B cell (primary cell): Measurements from ENCODE around the gene SFXN4. TPM values are rescaled to one million over a fixed set of nuclear protein-coding genes. Genes with fewer than 3 reads are reported as not detected.

ENCODE experiments used
- ATAC-seq: fragments of 200-7000 bp; cut with Tn5 transposase; one replicate; pipeline ENCODE4 v1.10.0; 2021; ENCODE audit warnings: low read depth, mild to moderate bottlenecking, moderate number of reproducible peaks, moderate library complexity
- CTCF ChIA-PET: fragments of 350-600 bp; sonication (Branson Sonifier 250); formaldehyde crosslinking; loops from one replicate; lab custom pipeline; 2021; ENCODE audit warnings: antibody characterized with exemption, inconsistent platforms; lab: Charles Lee
- POLR2A ChIA-PET: fragments of 350-600 bp; sonication (Branson Sonifier 250); formaldehyde crosslinking; loops from one replicate; lab custom pipeline; 2021; ENCODE audit warnings: antibody characterized with exemption; lab: Charles Lee
- DNase-seq: peaks from one replicate; pipeline ENCODE4 v3.0.0; 2013
- H2AFZ ChIP-seq: 2 replicates; pipeline ENCODE4 v1.6.1; 2012; ENCODE audit warnings: mild to moderate bottlenecking, low read depth, low read length; ENCODE audit not compliant: insufficient read depth, poor library complexity, severe bottlenecking
- H3K27ac ChIP-seq, 2 donors: 1 replicate in 1 of 2; 2 replicates in 1 of 2; pipeline ENCODE4 v1.5.1; 2012 to 2013; ENCODE audit warnings: low read length in 2 of 2, mild to moderate bottlenecking in 2 of 2, moderate library complexity in 1 of 2
- H3K27me3 ChIP-seq, 4 experiments: fragments of 200-600 bp in 1 of 4; sonication (generic) in 1 of 4; replicated peaks in 1 of 4; 1 replicate in 2 of 4; 2 replicates in 2 of 4; pipeline versions ENCODE4 v1.6.1 to v1.7.0; 2013 to 2016; ENCODE audit warnings: low read length in 3 of 4, mild to moderate bottlenecking in 2 of 4, mixed read lengths in 1 of 4, moderate library complexity in 1 of 4; ENCODE audit not compliant: insufficient read depth in 4 of 4, control insufficient read depth in 3 of 4; ENCODE audit errors: control extremely low read depth in 1 of 4
- H3K36me3 ChIP-seq, 2 experiments: replicated peaks in 1 of 2; 1 replicate in 1 of 2; 2 replicates in 1 of 2; pipeline versions ENCODE4 v1.6.1 to v1.7.1; 2013; ENCODE audit warnings: low read length in 1 of 2; ENCODE audit not compliant: insufficient read depth in 2 of 2, control insufficient read depth in 1 of 2; ENCODE audit errors: control extremely low read depth in 1 of 2, extremely low read depth in 1 of 2
- H3K4me1 ChIP-seq, 2 donors: fragments of 200-600 bp in 1 of 2; sonication (generic) in 1 of 2; 1 replicate in 1 of 2; 2 replicates in 1 of 2; pipeline versions ENCODE4 v1.5.1 to v1.6.1; 2013 to 2017; ENCODE audit warnings: low read length in 2 of 2; ENCODE audit not compliant: control insufficient read depth in 2 of 2, insufficient read depth in 2 of 2
- H3K4me2 ChIP-seq: replicated peaks from 2 replicates; pipeline ENCODE3; 2012; ENCODE audit warnings: mild to moderate bottlenecking, low read depth, low read length; ENCODE audit not compliant: poor library complexity, severe bottlenecking
- H3K4me3 ChIP-seq, 5 experiments: fragments of 200-600 bp in 1 of 5; sonication (generic) in 1 of 5; 1 replicate in 3 of 5; 2 replicates in 2 of 5; pipeline versions ENCODE4 v1.5.1 to v1.7.0; 2011 to 2016; ENCODE audit warnings: low read length in 4 of 5, mild to moderate bottlenecking in 4 of 5, low read depth in 2 of 5, control low read depth in 1 of 5, moderate library complexity in 1 of 5; ENCODE audit not compliant: insufficient read depth in 1 of 5; ENCODE audit errors: control extremely low read depth in 1 of 5, extremely low read depth in 1 of 5
- H3K79me2 ChIP-seq: fragments of 200-600 bp; sonication (generic); one replicate; pipeline ENCODE4 v1.6.0; 2016; ENCODE audit warnings: low read length; ENCODE audit not compliant: control insufficient read depth, insufficient read depth
- H3K9ac ChIP-seq: fragments of 200-600 bp; sonication (generic); 2 replicates; pipeline ENCODE4 v1.6.1; 2017; ENCODE audit warnings: mild to moderate bottlenecking, low read length, moderate library complexity
- H3K9me3 ChIP-seq, 3 donors: one replicate each; pipeline versions ENCODE4 v1.6.1 to v1.7.1; 2013; ENCODE audit warnings: low read length in 2 of 3; ENCODE audit not compliant: control insufficient read depth in 2 of 3, insufficient read depth in 1 of 3; ENCODE audit errors: control extremely low read depth in 1 of 3
- H4K20me1 ChIP-seq: 2 replicates; pipeline ENCODE4 v1.6.0; 2012; ENCODE audit warnings: mild to moderate bottlenecking, low read length; ENCODE audit not compliant: insufficient read depth, control insufficient read depth, poor library complexity, severe bottlenecking
- H3K27ac Mint-ChIP-seq: one replicate; pipeline ENCODE4 v1.8.0; 2021; ENCODE audit warnings: mixed read lengths
- H3K27me3 Mint-ChIP-seq: one replicate; pipeline ENCODE4 v1.8.0; 2021; ENCODE audit warnings: mixed read lengths
- H3K4me1 Mint-ChIP-seq: one replicate; pipeline ENCODE4 v1.8.0; 2021; ENCODE audit warnings: mixed read lengths
- H3K4me3 Mint-ChIP-seq: one replicate; pipeline ENCODE4 v1.8.0; 2021; ENCODE audit warnings: mixed read lengths
- H3K9me3 Mint-ChIP-seq: one replicate; pipeline ENCODE4 v1.8.0; 2022; ENCODE audit warnings: mixed read lengths; ENCODE audit not compliant: insufficient read depth
- CTCF ChIP-seq: fragments of 200-600 bp; IDR thresholded peaks from one replicate; pipeline ENCODE4 v1.8.0; 2022; ENCODE audit warnings: antibody characterized with exemption, mild to moderate bottlenecking
- EZH2 ChIP-seq: IDR thresholded peaks from 2 replicates; pipeline ENCODE4 v1.6.1; 2012; ENCODE audit warnings: borderline replicate concordance, low read depth, mild to moderate bottlenecking, moderate library complexity, low read length; ENCODE audit not compliant: insufficient read depth, poor library complexity, severe bottlenecking
- WGBS: methylation state at CpG from one replicate; pipeline ENCODE4 v1.1.5; 2013; ENCODE audit warnings: missing lambda C conversion rate; ENCODE audit not compliant: insufficient coverage; 5-methylcytosine and 5-hydroxymethylcytosine counted together
- intact Hi-C: fragments of 100-400 bp; cut with micrococcal nuclease; formaldehyde crosslinking; loops from one replicate; pipeline ENCODE4 v1.10.0; 2022
- polyA plus RNA-seq: library from polyadenylated mRNA; depleted of rRNA; stranded (reverse); fragments of >200 nt; gene quantifications from 2 replicates; pipeline ENCODE4 v1.2.3, GENCODE V29; 2012
- total RNA-seq, 2 donors: library from RNA; stranded (reverse); fragments of 120-200 nt in 1 of 2; gene quantifications; 1 replicate in 1 of 2; 2 replicates in 1 of 2; pipeline versions ENCODE4 v1.2.3 to v1.2.4, GENCODE V29; 2013 to 2022

The SFXN4 gene
- total and polyA plus RNA-seq, 2 donors (not counting 1 experiment from before 2014, with no cell fraction given): 9.8 to 15.4 TPM

GRCh38 chr10:119205894-119206602 is 40.5 kb upstream of the SFXN4 start:
- Mint-ChIP-seq H3K4me3 (peak overlapping the region; percentile 90), H3K4me1 (peaks cover 30% of the 10 kb centered on the region), H3K27me3 (no peaks in the 10 kb centered on the region), H3K27ac (peak overlapping the region; percentile 95), H3K9me3 (no peaks in the 10 kb centered on the region)
- peak overlapping the region; percentile 67 for H3K9ac ChIP-seq
- WGBS: 29% methylated on average over 17 of the region's 17 CpGs
- H4K20me1 ChIP-seq: no peaks in the 10 kb centered on the region
- H3K4me3 ChIP-seq: peak overlapping the region in 4 of 5 experiments; percentile 27 to 81 (median 71)
- peak overlapping the region; percentile 65 to 75 for H3K27ac ChIP-seq
- TF ChIP-seq EZH2 (no peak), CTCF (no peak)
- no peaks in the 10 kb centered on the region for H3K27me3 ChIP-seq
- H3K9me3 ChIP-seq: no peaks in the 10 kb centered on the region
- peaks cover 25% of the 10 kb centered on the region for H3K79me2 ChIP-seq
- DNase-seq (peak; percentile 23), ATAC-seq (no peak)
- H3K4me1 ChIP-seq: peaks cover 16 to 29% of the 10 kb centered on the region in 2 donors
- no peaks in the 10 kb centered on the region for H3K36me3 ChIP-seq
- peak overlapping the region; percentile 77 for H2AFZ ChIP-seq
- intact Hi-C loops: loop anchor here (1.0 to 5.0 kb wide), 8 partner anchors 28 to 667 kb away; partner anchors contain the start of genes MCMBP, PRDX3 and RGS10
- POLR2A ChIA-PET: interaction anchor here (0.6 to 2.5 kb wide), 8 partner anchors 100 to 338 kb away, joined by 3 to 32 read pairs (median 7); no protein-coding TSS in a partner anchor
- H3K4me2 ChIP-seq: peak overlapping the region; percentile 85
- CTCF ChIA-PET: interaction anchor here (0.6 to 8.5 kb wide), 55 partner anchors 8 to 395 kb away, joined by 3 to 144 read pairs (median 6); partner anchors contain the start of genes DENND10 and RGS10

GRCh38 chr10:119203006-119203405 is 37.5 kb upstream of the SFXN4 start:
- ATAC-seq (no peak), DNase-seq (no peak)
- Histone ChIP-seq H3K9me3 (no peaks in the 10 kb centered on the region), H3K27me3 (peaks cover 0 to 7% (median 6%) of the 10 kb centered on the region in 4 experiments), H3K4me2 (no peak overlapping the region), H3K4me3 (no peak overlapping the region), H3K27ac (no peak overlapping the region), H3K79me2 (peaks cover 3% of the 10 kb centered on the region), H3K4me1 (peaks cover 8 to 14% of the 10 kb centered on the region in 2 donors), H3K36me3 (no peaks in the 10 kb centered on the region), H2AFZ (no peak overlapping the region), H3K9ac (no peak overlapping the region), H4K20me1 (no peaks in the 10 kb centered on the region)
- POLR2A ChIA-PET: no interaction called here
- Mint-ChIP-seq H3K27me3 (peaks cover 9% of the 10 kb centered on the region), H3K27ac (no peak overlapping the region), H3K4me3 (no peak overlapping the region), H3K4me1 (peaks cover 12% of the 10 kb centered on the region), H3K9me3 (no peaks in the 10 kb centered on the region)
- intact Hi-C loops: no loop called here
- CTCF ChIA-PET: interaction anchor here (0.9 to 8.5 kb wide), 10 partner anchors 13 to 340 kb away, joined by 3 to 144 read pairs (median 6); no protein-coding TSS in a partner anchor
- TF ChIP-seq CTCF (no peak), EZH2 (no peak)
- WGBS: 96% methylated on average over 3 of the region's 4 CpGs
